Erythroblast (primary cell): ENCODE data around the gene TNFSF9.

Experiments
- GATA1 ChIP-seq: IDR thresholded peaks from 2 replicates; pipeline ENCODE4 v1.6.1; 2011; ENCODE audit warnings: low read depth, mild to moderate bottlenecking, control low read depth, low read length, moderate library complexity
- POLR2A ChIP-seq: IDR thresholded peaks from 2 replicates; pipeline ENCODE4 v1.6.1; 2011; ENCODE audit warnings: mild to moderate bottlenecking, low read length

DNA sequence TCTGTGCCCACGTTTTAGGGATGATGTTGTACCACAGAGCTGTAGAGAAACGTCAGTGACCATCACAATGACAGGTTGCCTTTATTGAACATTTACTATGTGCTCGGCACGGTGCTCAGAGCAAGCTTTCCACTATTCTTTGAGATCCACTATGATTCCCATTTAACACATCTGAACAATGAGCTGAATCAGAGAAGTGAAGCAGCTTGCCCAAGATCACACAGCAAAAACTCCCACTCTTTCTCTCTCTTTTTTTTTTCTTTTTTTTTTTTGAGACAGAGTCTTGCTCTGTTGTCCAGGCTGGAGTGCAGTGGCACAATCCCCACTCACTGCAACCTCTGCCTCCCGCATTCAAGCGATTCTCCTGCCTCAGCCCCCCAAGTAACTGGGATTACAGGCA, 8.1 kb upstream of the TNFSF9 start:
- no peak for TF ChIP-seq POLR2A
- TF ChIP-seq GATA1, result no peak
